Activated CD8-positive, alpha-beta memory T cell treated with anti-CD3 and anti-CD28 coated beads, Interleukin-2, amount 50 U/mL, for 1 hour (primary cell): ENCODE measurements around the gene MKNK1.

Experiments used
- DNase-seq: peaks from one replicate; pipeline ENCODE4 v3.0.0-alpha.2; 2020; ENCODE audit errors: extremely low read depth

The MKNK1 gene

GRCh38 chr1:46522184-46522968, 81.7 kb downstream of the MKNK1 start:
- no peak for DNase-seq

- no peak for DNase-seq
Observed at GRCh38 chr1:46521414-46521813, 82.7 kb downstream of the MKNK1 start.

GRCh38 chr1:46520063-46520911, 83.8 kb downstream of the MKNK1 start:
- no peak for DNase-seq

- no peak for DNase-seq
Observed at GRCh38 chr1:46519209-46519608, 84.9 kb downstream of the MKNK1 start.

- no peak for DNase-seq
Observed at GRCh38 chr1:46517932-46518498, 86.1 kb downstream of the MKNK1 start.

- DNase-seq: no peak
Observed at GRCh38 chr1:46517010-46517600, 87.0 kb downstream of the MKNK1 start.

GRCh38 chr1:46516200-46516950, 87.7 kb downstream of the MKNK1 start:
- no peak for DNase-seq

GRCh38 chr1:46515576-46515975, 88.5 kb downstream of the MKNK1 start:
- DNase-seq: no peak

GRCh38 chr1:46513536-46513935, 90.5 kb downstream of the MKNK1 start:
- DNase-seq: no peak

GRCh38 chr1:46512792-46513190, 91.3 kb downstream of the MKNK1 start:
- DNase-seq: no peak

GRCh38 chr1:46512135-46512791, 91.8 kb downstream of the MKNK1 start:
- DNase-seq: no peak

GRCh38 chr1:46510998-46511365, 93.1 kb downstream of the MKNK1 start:
- no peak for DNase-seq

GRCh38 chr1:46510341-46510997, 93.6 kb downstream of the MKNK1 start:
- DNase-seq: no peak

GRCh38 chr1:46508757-46509156, 95.3 kb downstream of the MKNK1 start:
- no peak for DNase-seq
